Caco-2 (cell line): ENCODE results near the gene PMM1. TPM values are rescaled to one million over a fixed set of nuclear protein-coding genes. Genes with fewer than 3 reads are reported as not detected.
A peak's percentile ranks its signal among the peaks of the same experiment; 100 is the strongest.
"Not testable (repeated sequence)": the region's sequence is repeated elsewhere in the genome, so short reads cannot be mapped to it uniquely, and the experiment has no call there.

Experiments
- BruUV-seq: library from RNA; stranded (reverse); fragments of 400-500 nt; replicated peaks from 2 replicates; lab custom pipeline; 2021; lab: Mats Ljungman, UMichigan
- CTCF ChIA-PET: fragments of 300-600 bp; sonication (Branson Sonifier 250); formaldehyde crosslinking; loops from one replicate; lab custom pipeline; 2022; ENCODE audit warnings: antibody characterized with exemption; lab: Charles Lee
- POLR2A ChIA-PET: fragments of 300-600 bp; sonication (Branson Sonifier 250); formaldehyde crosslinking; loops from one replicate; lab custom pipeline; 2022; ENCODE audit warnings: antibody characterized with exemption; lab: Charles Lee
- DNase-seq, 2 experiments: peaks; one replicate each; pipeline versions ENCODE4 v3.0.0 to v3.0.0-alpha.2; 2020 to 2022
- H3K27me3 ChIP-seq: replicated peaks from 2 replicates; pipeline ENCODE4 v1.6.0; 2011; ENCODE audit warnings: low read length; ENCODE audit not compliant: control insufficient read depth, insufficient read depth
- H3K36me3 ChIP-seq: 2 replicates; pipeline ENCODE4 v1.5.1; 2011; ENCODE audit warnings: low read length; ENCODE audit not compliant: control insufficient read depth, insufficient read depth
- H3K4me1 ChIP-seq: fragments of 250-450 bp; sonication (Bioruptor Pico); 2 replicates; pipeline ENCODE4 v1.5.1; 2020; ENCODE audit warnings: mild to moderate bottlenecking
- H3K4me3 ChIP-seq: 2 replicates; pipeline ENCODE4 v1.5.1; 2011; ENCODE audit warnings: low read depth, mild to moderate bottlenecking, control low read depth, low read length
- H3K9me3 ChIP-seq: fragments of 250-450 bp; sonication (Bioruptor Pico); 2 replicates; pipeline ENCODE4 v1.5.1; 2020; ENCODE audit warnings: mild to moderate bottlenecking, moderate library complexity
- H3K27ac Mint-ChIP-seq: one replicate; pipeline ENCODE4 v1.8.0; 2022; ENCODE audit warnings: mixed read lengths; ENCODE audit not compliant: unreplicated experiment
- H3K27me3 Mint-ChIP-seq: one replicate; pipeline ENCODE4 v1.8.0; 2022; ENCODE audit warnings: mixed read lengths; ENCODE audit not compliant: insufficient read depth, unreplicated experiment
- H3K36me3 Mint-ChIP-seq: one replicate; pipeline ENCODE4 v1.8.0; 2022; ENCODE audit warnings: mild to moderate bottlenecking, mixed read lengths; ENCODE audit not compliant: insufficient read depth, unreplicated experiment
- H3K4me1 Mint-ChIP-seq: one replicate; pipeline ENCODE4 v1.8.0; 2022; ENCODE audit warnings: low read depth, mixed read lengths; ENCODE audit not compliant: unreplicated experiment
- H3K4me3 Mint-ChIP-seq: one replicate; pipeline ENCODE4 v1.8.0; 2022; ENCODE audit warnings: mild to moderate bottlenecking, moderate library complexity, mixed read lengths; ENCODE audit not compliant: unreplicated experiment
- H3K9me3 Mint-ChIP-seq: one replicate; pipeline ENCODE4 v1.8.0; 2022; ENCODE audit warnings: mixed read lengths; ENCODE audit not compliant: unreplicated experiment
- intact Hi-C: fragments of 100-400 bp; cut with micrococcal nuclease; formaldehyde crosslinking; loops from one replicate; pipeline ENCODE4 v1.10.0; 2022; ENCODE audit not compliant: unreplicated experiment
- total RNA-seq: library from RNA; stranded (reverse); gene quantifications from 2 replicates; pipeline ENCODE4 v1.2.3, GENCODE V29; 2022
- TF ChIP-seq, protein P1 (sequence below), 2 experiments: fragments of 200-600 bp in 1 of 2; IDR thresholded peaks; 1 replicate in 1 of 2; 2 replicates in 1 of 2; pipeline versions ENCODE4 v1.5.1 to v1.8.0; 2011 to 2022; ENCODE audit warnings: antibody characterized with exemption in 1 of 2, control low read depth in 1 of 2, inconsistent platforms in 1 of 2, low read depth in 1 of 2, low read length in 1 of 2, mild to moderate bottlenecking in 1 of 2, moderate library complexity in 1 of 2; ENCODE audit not compliant: insufficient read depth in 1 of 2, severe bottlenecking in 1 of 2, unreplicated experiment in 1 of 2

The PMM1 gene
- total RNA-seq, 1 experiment from 2014 or later = 29.6 TPM

GRCh38 chr22:41636467-41636866 lies 46.8 kb upstream of the PMM1 start:
- Histone ChIP-seq H3K36me3 (no peaks in the 10 kb centered on the region; the same call in 1 of the 2 replicates), H3K4me1 (no peaks in the 10 kb centered on the region), H3K27me3 (no peaks in the 10 kb centered on the region), H3K4me3 (no peak overlapping the region), H3K9me3 (no peaks in the 10 kb centered on the region)
- BruUV-seq = TSS peak; percentile 5
- DNase-seq = no peak
- CTCF ChIA-PET = no interaction called here
- Mint-ChIP-seq H3K27me3 (no peaks in the 10 kb centered on the region), H3K27ac (no peak overlapping the region), H3K4me1 (no peaks in the 10 kb centered on the region), H3K36me3 (peaks cover 87% of the 10 kb centered on the region), H3K4me3 (no peak overlapping the region), H3K9me3 (no peaks in the 10 kb centered on the region)
- intact Hi-C loops = no loop called here
- POLR2A ChIA-PET = no interaction called here
- TF ChIP-seq, protein P1, sequence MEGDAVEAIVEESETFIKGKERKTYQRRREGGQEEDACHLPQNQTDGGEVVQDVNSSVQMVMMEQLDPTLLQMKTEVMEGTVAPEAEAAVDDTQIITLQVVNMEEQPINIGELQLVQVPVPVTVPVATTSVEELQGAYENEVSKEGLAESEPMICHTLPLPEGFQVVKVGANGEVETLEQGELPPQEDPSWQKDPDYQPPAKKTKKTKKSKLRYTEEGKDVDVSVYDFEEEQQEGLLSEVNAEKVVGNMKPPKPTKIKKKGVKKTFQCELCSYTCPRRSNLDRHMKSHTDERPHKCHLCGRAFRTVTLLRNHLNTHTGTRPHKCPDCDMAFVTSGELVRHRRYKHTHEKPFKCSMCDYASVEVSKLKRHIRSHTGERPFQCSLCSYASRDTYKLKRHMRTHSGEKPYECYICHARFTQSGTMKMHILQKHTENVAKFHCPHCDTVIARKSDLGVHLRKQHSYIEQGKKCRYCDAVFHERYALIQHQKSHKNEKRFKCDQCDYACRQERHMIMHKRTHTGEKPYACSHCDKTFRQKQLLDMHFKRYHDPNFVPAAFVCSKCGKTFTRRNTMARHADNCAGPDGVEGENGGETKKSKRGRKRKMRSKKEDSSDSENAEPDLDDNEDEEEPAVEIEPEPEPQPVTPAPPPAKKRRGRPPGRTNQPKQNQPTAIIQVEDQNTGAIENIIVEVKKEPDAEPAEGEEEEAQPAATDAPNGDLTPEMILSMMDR (IDR thresholded peaks at IDR 0.05; ENCODE audit: insufficient read depth in 1 of 2, low read depth in 1 of 2, low read length in 1 of 2, severe bottlenecking in 1 of 2, unreplicated experiment in 1 of 2) = no peak

DNA sequence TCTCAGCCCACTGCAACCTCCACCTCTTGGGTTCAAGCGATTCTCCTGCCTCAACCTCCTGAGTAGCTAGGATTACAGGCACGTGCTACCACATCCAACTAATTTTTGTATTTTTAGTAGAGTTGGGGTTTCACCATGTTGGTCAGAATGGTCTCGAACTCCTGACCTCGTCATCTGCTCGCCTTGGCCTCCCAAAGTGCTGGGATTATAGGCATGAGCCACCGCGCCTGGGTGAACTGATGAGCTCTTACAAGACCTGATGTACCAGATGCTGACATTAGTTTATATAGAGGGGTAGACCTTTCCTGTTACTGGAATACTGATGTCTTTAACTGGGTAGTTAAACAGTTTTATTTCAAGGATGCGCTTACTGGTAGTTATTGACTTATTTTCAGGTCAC lies 45.0 kb upstream of the PMM1 start:
- H3K27ac Mint-ChIP-seq, POLR2A ChIA-PET, H3K27me3 Mint-ChIP-seq, H3K4me1 Mint-ChIP-seq, H3K4me1 ChIP-seq, BruUV-seq, H3K9me3 Mint-ChIP-seq, DNase-seq, intact Hi-C loops, H3K27me3 ChIP-seq, H3K4me3 Mint-ChIP-seq, H3K4me3 ChIP-seq, H3K36me3 ChIP-seq, H3K9me3 ChIP-seq: not testable (repeated sequence)
- H3K36me3 Mint-ChIP-seq = peaks cover 86% of the 10 kb centered on the region
- CTCF ChIA-PET = interaction anchor here (0.6 kb wide), 1 partner anchor 37 kb away, joined by 7 read pairs; no protein-coding TSS in a partner anchor

DNA sequence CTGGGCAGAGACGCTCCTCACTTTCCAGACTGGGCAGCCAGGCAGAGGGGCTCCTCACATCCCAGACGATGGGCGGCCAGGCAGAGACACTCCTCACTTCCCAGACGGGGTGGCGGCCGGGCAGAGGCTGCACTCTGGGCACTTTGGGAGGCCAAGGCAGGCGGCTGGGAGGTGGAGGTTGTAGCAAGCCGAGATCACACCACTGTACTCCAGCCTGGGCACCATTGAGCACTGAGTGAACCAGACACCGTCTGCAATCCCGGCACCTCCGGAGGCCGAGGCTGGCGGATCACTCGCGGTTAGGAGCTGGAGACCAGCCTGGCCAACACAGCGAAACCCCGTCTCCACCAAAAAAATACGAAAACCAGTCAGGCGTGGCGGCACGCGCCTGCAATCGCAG lies 42.0 kb upstream of the PMM1 start:
- BruUV-seq, H3K4me1 Mint-ChIP-seq, H3K27me3 Mint-ChIP-seq, POLR2A ChIA-PET, H3K9me3 Mint-ChIP-seq, H3K27ac Mint-ChIP-seq, H3K4me1 ChIP-seq, H3K4me3 ChIP-seq, DNase-seq, H3K9me3 ChIP-seq, H3K27me3 ChIP-seq, CTCF ChIA-PET, H3K36me3 ChIP-seq, H3K4me3 Mint-ChIP-seq, intact Hi-C loops: not testable (repeated sequence)
- peaks cover 92% of the 10 kb centered on the region for H3K36me3 Mint-ChIP-seq

DNA sequence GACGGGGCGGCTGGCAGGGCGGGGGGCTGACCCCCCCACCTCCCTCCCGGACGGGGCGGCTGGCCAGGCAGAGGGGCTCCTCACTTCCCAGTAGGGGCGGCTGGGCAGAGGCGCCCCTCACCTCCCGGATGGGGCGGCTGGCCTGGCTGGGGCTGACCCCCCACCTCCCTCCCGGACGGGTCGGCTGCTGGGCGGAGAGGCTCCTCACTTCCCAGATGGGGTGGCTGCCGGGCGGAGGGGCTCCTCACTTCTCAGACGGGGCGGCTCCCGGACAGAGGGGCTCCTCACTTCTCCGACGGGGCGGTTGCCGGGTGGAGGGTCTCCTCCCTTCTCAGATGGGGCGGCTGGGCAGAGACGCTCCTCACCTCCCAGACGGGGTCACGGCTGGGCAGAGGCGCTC lies 41.5 kb upstream of the PMM1 start:
- H3K4me3 Mint-ChIP-seq, intact Hi-C loops, POLR2A ChIA-PET, H3K4me1 ChIP-seq, H3K4me1 Mint-ChIP-seq, H3K27me3 Mint-ChIP-seq, H3K27me3 ChIP-seq, H3K4me3 ChIP-seq, H3K36me3 ChIP-seq, BruUV-seq, DNase-seq, H3K9me3 ChIP-seq, CTCF ChIA-PET, H3K27ac Mint-ChIP-seq, H3K9me3 Mint-ChIP-seq: not testable (repeated sequence)
- H3K36me3 Mint-ChIP-seq = peaks cover 90% of the 10 kb centered on the region
